NCI-H446 (cell line): ENCODE results near the gene CNIH2.
A peak's percentile ranks its signal among the peaks of the same experiment; 100 is the strongest.
"Not testable (repeated sequence)": the region's sequence is repeated elsewhere in the genome, so short reads cannot be mapped to it uniquely, and the experiment has no call there.

ENCODE experiments used
- DNase-seq, 2 experiments: peaks; one replicate each; lab custom pipeline; 2025; lab: John Stamatoyannopoulos, UW

CNIH2 gene

DNA sequence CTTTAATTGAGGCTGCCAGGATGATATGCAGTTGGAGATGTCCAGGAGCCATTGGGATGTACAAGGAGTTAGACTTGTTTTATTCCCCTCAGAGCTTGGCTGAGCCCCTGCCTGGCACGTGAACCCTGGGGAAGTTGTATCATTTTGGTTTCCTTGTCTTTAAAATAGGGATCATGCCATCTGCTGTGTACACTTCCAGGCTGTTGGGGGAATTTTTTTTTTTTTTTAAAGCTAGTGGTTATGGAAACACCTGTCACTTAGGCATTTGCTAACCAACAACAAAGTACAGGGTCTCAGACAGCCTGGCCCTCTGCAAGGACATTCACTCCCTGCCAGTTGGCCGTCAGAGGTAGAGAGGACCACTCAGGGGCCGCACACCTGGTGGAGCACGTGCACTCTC, 18.0 kb upstream of the CNIH2 start:
- DNase-seq: no peak

GRCh38 chr11:66261578-66261977, 16.4 kb upstream of the CNIH2 start:
- no peak for DNase-seq

GRCh38 chr11:66262191-66262590, 15.8 kb upstream of the CNIH2 start:
- DNase-seq: no peak

GRCh38 chr11:66262696-66263095, 15.3 kb upstream of the CNIH2 start:
- no peak for DNase-seq

DNA sequence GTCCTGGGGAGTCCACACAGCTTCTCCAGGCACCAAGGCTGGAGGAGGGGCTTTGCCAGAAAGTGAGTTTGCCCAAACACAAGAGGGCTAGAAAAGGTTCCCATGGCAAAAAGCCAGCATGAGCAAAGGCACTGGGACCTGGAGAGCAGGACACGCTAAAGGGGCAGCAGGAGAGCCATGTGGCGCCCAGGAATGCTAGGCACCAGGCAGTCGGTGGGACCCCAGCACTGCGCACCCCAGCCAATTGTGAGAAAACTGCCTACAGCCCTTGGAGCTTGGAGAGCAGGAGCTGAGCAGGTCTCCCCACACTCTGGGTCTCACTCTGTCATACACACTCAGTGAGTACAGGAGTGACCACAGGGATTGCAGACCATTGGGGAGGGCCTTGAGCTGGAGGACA, 14.7 kb upstream of the CNIH2 start:
- DNase-seq: no peak

DNA sequence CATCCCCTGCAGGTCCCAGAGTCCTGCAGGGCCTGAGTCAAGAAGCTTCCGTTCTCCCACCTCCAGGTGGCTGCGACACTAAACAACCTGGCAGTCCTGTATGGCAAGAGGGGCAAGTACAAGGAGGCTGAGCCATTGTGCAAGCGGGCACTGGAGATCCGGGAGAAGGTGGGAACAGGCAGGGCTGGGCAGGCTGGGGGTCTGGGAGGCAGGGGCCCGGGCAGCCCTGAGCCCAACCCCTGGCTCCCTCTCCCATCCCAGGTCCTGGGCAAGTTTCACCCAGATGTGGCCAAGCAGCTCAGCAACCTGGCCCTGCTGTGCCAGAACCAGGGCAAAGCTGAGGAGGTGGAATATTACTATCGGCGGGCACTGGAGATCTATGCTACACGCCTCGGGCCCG, 14.2 kb upstream of the CNIH2 start:
- no peak for DNase-seq

GRCh38 chr11:66264383-66264782, 13.6 kb upstream of the CNIH2 start:
- no peak for DNase-seq

DNA sequence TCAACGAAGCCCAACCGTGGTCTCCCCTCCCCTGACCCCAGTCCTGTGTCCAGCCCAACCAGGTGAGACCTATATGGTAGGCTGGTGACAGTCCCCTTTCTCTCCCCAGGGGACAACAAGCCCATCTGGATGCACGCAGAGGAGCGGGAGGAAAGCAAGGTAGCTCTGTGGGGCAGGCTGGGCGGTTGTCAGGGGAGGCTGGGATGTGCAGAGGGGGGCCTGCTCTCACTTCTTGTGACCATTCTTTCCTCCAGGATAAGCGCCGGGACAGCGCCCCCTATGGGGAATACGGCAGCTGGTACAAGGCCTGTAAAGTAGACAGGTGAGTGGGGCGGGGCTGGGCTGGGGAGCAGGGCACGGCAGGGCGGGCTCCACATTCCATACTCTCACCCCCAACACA, 13.1 kb upstream of the CNIH2 start:
- no peak for DNase-seq

DNA sequence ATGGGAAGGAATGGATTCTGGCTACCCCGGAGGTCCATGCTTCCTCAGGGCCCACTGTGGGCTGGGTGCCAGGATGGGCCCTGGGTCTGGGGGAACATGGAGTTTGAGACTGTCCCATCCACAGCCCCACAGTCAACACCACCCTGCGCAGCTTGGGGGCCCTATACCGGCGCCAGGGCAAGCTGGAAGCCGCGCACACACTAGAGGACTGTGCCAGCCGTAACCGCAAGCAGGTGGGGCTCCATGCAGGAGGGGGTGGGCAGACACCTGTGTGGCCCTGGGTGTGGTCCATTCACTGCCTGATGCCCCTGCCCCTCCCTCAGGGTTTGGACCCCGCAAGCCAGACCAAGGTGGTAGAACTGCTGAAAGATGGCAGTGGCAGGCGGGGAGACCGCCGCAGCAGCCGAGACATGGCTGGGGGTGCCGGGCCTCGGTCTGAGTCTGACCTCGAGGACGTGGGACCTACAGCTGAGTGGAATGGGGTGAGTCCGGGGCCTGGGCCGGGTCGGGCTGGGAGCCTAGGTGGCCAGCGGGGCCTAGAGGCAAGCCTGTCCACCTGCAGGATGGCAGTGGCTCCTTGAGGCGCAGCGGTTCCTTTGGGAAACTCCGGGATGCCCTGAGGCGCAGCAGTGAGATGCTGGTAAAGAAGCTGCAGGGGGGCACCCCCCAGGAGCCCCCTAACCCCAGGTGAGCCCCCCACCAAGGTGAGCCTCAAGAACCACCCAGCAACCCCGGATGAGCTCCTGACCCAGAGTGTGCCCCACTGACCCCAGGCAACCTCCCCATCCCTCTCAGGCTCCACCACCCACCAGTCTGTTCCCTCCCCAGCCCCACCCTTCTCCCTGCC, 12.2 kb upstream of the CNIH2 start:
- no peak for DNase-seq

GRCh38 chr11:66266378-66267038, 11.5 kb upstream of the CNIH2 start:
- no peak for DNase-seq

DNA sequence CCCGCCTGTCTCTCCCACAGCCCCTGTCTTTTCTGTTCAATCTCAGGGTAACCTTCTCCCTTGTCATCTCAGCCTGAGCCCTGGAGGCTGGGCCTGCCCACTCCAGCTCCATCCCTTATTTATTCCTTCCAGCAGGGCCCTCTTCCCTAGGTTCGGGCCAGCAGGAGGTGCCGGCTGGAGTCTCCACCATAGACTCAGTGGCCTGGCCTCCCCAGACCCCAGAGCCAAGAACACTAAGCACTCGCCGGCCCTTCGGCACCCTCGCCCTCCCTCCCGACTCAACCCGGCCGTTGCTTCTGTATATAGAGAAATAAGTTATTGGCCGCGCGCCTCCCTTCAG, 11.0 kb upstream of the CNIH2 start:
- DNase-seq: no peak

GRCh38 chr11:66267379-66268243, 10.4 kb upstream of the CNIH2 start:
- DNase-seq: peak in 1 of 2 experiments; percentile 43

- peak; percentile 99 to 100 for DNase-seq
Measured at GRCh38 chr11:66268244-66268951, 9.6 kb upstream of the CNIH2 start, which contains the start of gene RAB1B. Gene RAB1B, plus strand, starts transcription at chr11:66268639. Its CDS starts 41 bp downstream, at chr11:66268680.

GRCh38 chr11:66268952-66269905, 8.7 kb upstream of the CNIH2 start:
- DNase-seq: no peak

DNA sequence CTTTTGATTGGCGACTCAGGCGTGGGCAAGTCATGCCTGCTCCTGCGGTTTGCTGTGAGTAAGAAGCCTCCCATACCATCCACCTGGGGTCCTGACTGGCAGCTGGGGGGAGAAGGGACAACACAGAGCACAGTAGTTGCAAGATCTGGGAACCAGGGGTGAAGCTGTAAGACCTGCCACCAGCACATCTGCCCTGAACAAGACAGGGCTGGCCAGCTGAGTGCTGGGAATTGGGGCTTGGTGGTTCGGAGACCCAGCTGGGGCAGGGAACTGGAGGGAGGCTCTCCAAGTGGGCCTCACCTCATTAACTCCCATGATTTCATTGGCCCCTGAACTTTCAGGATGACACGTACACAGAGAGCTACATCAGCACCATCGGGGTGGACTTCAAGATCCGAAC, 6.2 kb upstream of the CNIH2 start:
- DNase-seq: no peak

DNA sequence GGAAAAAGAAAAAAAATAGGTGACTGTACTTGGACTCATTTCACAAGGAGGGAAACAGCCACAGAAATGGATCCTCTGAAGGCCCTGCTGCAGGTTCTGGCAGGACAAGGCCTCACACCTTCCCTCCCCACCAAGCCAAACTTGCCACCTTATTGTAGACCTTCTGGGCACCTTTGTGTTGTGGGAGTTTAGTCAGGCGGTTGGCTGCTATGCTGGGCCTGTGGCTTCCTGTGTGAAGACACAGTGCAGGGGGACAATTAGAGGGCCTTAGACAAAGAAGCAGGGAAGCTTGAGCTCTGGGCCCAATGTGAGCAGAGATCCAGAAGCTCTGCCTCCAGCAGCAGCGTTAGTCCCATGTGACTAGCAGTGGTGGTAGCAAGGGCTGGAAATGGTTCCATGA, 5.4 kb upstream of the CNIH2 start:
- no peak for DNase-seq

DNA sequence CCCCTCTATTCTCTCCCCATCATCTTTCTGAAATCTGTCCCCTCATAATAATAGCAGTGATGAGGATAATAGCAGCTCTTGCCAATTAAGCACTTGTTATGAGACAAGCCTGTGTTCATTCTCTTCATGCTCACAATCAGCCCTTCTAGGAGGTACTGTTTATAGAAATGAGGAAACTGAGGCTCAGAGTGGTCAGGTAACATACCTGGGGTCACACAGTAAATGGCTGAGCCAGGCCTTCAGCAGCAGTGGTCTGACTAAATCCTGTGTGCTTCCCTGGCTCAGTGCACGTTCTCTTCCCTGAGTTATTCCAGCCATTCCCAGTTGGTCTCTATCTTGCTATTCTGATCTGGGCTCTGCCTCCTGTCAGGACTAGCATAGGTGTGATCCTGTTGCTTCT, 3.8 kb upstream of the CNIH2 start:
- DNase-seq: no peak

GRCh38 chr11:66275396-66275795, 2.6 kb upstream of the CNIH2 start:
- no peak for DNase-seq

- no peak for DNase-seq
Measured at GRCh38 chr11:66275984-66276612, 1.9 kb upstream of the CNIH2 start.

DNA sequence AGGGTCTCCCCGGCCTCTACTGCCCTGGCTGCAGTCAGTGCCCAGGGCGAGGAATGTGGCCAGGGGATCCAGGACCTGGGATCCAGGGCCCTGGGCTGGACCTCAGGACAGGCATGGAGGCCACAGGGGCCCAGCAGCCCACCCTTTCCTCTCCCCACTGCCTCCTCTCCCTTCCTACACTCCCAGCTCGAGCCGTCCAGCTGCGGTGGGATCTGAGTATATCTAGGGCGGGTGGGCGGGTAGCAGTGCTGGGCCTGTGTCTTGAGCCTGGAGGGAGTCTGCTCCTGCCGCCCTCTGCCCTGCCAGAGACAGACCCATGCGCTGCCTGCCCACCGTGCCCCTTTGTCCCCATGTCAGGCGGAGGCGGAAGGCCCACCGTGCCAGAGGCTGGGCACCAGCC, 1.4 kb upstream of the CNIH2 start:
- not testable (repeated sequence) for DNase-seq
